HEK293 (cell line): Measurements from ENCODE around the gene ZNF554.

ENCODE experiments used
- GLIS1 ChIP-seq: fragments of 450-650 bp; formaldehyde crosslinking; IDR thresholded peaks from 2 replicates; pipeline ENCODE4 v1.5.1; 2016; ENCODE audit warnings: missing biosample characterization, missing genetic modification characterization
- PRDM10 ChIP-seq: fragments of 450-650 bp; formaldehyde crosslinking; IDR thresholded peaks from 2 replicates; pipeline ENCODE4 v1.5.1; 2016; ENCODE audit warnings: missing biosample characterization, missing genetic modification characterization
- SP7 ChIP-seq: fragments of 450-650 bp; formaldehyde crosslinking; IDR thresholded peaks from 2 replicates; pipeline ENCODE4 v1.5.1; 2016; ENCODE audit warnings: missing biosample characterization, missing genetic modification characterization
- YY1 ChIP-seq: fragments of 450-650 bp; formaldehyde crosslinking; IDR thresholded peaks from 2 replicates; pipeline ENCODE4 v1.5.1; 2018; ENCODE audit warnings: missing biosample characterization, missing genetic modification characterization
- YY2 ChIP-seq: fragments of 450-650 bp; formaldehyde crosslinking; IDR thresholded peaks from 2 replicates; pipeline ENCODE4 v1.5.1; 2016; ENCODE audit warnings: missing biosample characterization, missing genetic modification characterization
- ZBTB17 ChIP-seq: fragments of 450-650 bp; formaldehyde crosslinking; IDR thresholded peaks from 2 replicates; pipeline ENCODE4 v1.5.1; 2016; ENCODE audit warnings: missing biosample characterization, missing genetic modification characterization
- ZBTB26 ChIP-seq: fragments of 450-650 bp; formaldehyde crosslinking; optimal IDR thresholded peaks from 2 replicates; pipeline ENCODE3; 2016; ENCODE audit warnings: missing biosample characterization, mild to moderate bottlenecking, missing genetic modification characterization
- ZBTB6 ChIP-seq: fragments of 450-650 bp; formaldehyde crosslinking; IDR thresholded peaks from 2 replicates; pipeline ENCODE4 v1.5.1; 2017; ENCODE audit warnings: missing biosample characterization, missing genetic modification characterization
- ZBTB8A ChIP-seq: fragments of 450-650 bp; formaldehyde crosslinking; IDR thresholded peaks from 2 replicates; pipeline ENCODE4 v1.5.1; 2016; ENCODE audit warnings: missing biosample characterization, missing genetic modification characterization
- ZEB2 ChIP-seq: fragments of 450-650 bp; formaldehyde crosslinking; IDR thresholded peaks from 2 replicates; pipeline ENCODE4 v1.5.1; 2016; ENCODE audit warnings: missing biosample characterization, missing genetic modification characterization
- ZFHX2 ChIP-seq: fragments of 450-650 bp; formaldehyde crosslinking; conservative IDR thresholded peaks from 2 replicates; pipeline ENCODE4 v1.5.1; 2016; ENCODE audit warnings: missing biosample characterization, missing genetic modification characterization
- ZFP69B ChIP-seq: fragments of 450-650 bp; formaldehyde crosslinking; IDR thresholded peaks from 2 replicates; pipeline ENCODE4 v1.5.1; 2016; ENCODE audit warnings: missing biosample characterization, missing genetic modification characterization
- ZNF23 ChIP-seq: fragments of 450-650 bp; formaldehyde crosslinking; IDR thresholded peaks from 2 replicates; pipeline ENCODE4 v1.5.1; 2016; ENCODE audit warnings: missing biosample characterization, missing genetic modification characterization, borderline replicate concordance
- ZNF24 ChIP-seq: fragments of 450-650 bp; formaldehyde crosslinking; IDR thresholded peaks from 2 replicates; pipeline ENCODE4 v1.5.1; 2016; ENCODE audit warnings: missing biosample characterization, missing genetic modification characterization
- ZNF501 ChIP-seq: fragments of 450-650 bp; formaldehyde crosslinking; IDR thresholded peaks from 2 replicates; pipeline ENCODE4 v1.5.1; 2016; ENCODE audit warnings: missing biosample characterization, missing genetic modification characterization
- ZNF513 ChIP-seq: fragments of 450-650 bp; IDR thresholded peaks from 2 replicates; pipeline ENCODE4 v1.5.1; 2018; ENCODE audit warnings: missing biosample characterization, missing genetic modification characterization
- ZNF521 ChIP-seq: fragments of 450-650 bp; formaldehyde crosslinking; IDR thresholded peaks from 2 replicates; pipeline ENCODE4 v1.5.1; 2017; ENCODE audit warnings: missing biosample characterization, mild to moderate bottlenecking, missing genetic modification characterization
- ZNF707 ChIP-seq: fragments of 450-650 bp; formaldehyde crosslinking; IDR thresholded peaks from 2 replicates; pipeline ENCODE4 v1.5.1; 2016; ENCODE audit warnings: missing biosample characterization, missing genetic modification characterization
- ZNF792 ChIP-seq: fragments of 450-650 bp; formaldehyde crosslinking; IDR thresholded peaks from 2 replicates; pipeline ENCODE4 v1.5.1; 2016; ENCODE audit warnings: missing biosample characterization, missing genetic modification characterization
- ZSCAN5A ChIP-seq: fragments of 450-650 bp; formaldehyde crosslinking; IDR thresholded peaks from 2 replicates; pipeline ENCODE4 v1.5.1; 2016; ENCODE audit warnings: missing biosample characterization, missing genetic modification characterization
- ZXDB ChIP-seq: fragments of 450-650 bp; formaldehyde crosslinking; IDR thresholded peaks from 2 replicates; pipeline ENCODE4 v1.5.1; 2016; ENCODE audit warnings: missing biosample characterization, missing genetic modification characterization
- TF ChIP-seq, protein P1 (sequence below): fragments of 450-650 bp; formaldehyde crosslinking; IDR thresholded peaks from 2 replicates; pipeline ENCODE4 v1.5.1; 2016; ENCODE audit warnings: missing biosample characterization, missing genetic modification characterization
- TF ChIP-seq, protein P2 (sequence below): fragments of 450-650 bp; formaldehyde crosslinking; IDR thresholded peaks from 2 replicates; pipeline ENCODE4 v1.5.1; 2016; ENCODE audit warnings: missing biosample characterization, missing genetic modification characterization
- TF ChIP-seq, protein P3 (sequence below): fragments of 450-650 bp; formaldehyde crosslinking; IDR thresholded peaks from 2 replicates; pipeline ENCODE4 v1.5.1; 2016; ENCODE audit warnings: missing biosample characterization, missing genetic modification characterization

ZNF554 gene

DNA sequence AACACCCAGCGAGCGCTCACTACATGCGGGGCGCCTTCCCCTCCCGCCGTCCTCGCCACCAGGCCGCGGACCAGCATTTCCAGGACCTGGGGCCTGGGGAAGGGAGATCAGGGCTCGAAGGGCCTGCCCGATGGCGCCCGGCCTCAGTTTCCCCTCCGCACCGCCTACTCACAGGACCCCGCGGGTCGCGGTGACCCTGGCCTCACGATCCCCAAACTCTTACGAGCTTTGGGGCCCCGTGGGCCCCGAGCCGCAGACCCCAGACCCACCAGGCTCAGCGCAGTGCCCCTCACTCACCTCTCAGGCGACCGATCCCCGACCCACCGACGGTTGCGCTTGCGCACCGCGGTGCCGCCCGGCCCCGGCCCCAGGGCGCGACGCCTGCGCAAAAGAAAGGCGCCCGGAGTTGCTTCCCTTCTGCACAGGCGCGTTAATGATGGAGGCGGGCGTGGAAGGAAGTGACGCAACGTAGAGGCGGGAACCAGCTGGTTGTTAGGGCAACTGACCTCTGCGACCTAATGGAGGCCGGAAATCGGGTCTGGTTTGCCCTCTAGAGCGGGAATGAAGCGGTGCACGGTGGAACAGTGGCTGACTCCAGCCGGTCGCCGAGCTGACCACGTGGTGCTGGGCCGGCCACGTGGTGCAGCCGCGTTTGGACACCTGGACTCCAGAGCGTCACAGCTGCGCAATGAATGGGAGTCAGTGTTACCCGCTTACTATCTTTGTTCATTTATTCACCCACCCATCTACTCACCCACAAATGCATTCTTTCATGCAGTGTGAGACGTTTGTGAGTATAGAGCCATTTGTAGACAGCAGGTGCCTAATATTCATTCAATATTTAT lies 36.5 kb upstream of the ZNF554 start, which contains the start of gene SGTA (continued):
- TF ChIP-seq ZNF792 (peak; percentile 94), ZSCAN5A (tag by site-specific recombination) (0 out of 2 replicates have a peak, but pooled peaks have one; percentile 26), YY1 (tag by site-specific recombination) (peak; percentile 81), PRDM10 (peak; percentile 43; the same call in 1 of the 2 replicates), YY2 (tag by site-specific recombination) (peak; percentile 77), ZNF521 (no peak), ZXDB (tag by site-specific recombination) (peak; percentile 40; the same call in 1 of the 2 replicates), ZNF24 (tag by site-specific recombination) (peak; percentile 78), ZBTB26 (peak; percentile 53), ZBTB6 (tag by site-specific recombination) (0 out of 2 replicates have a peak, but pooled peaks have one; percentile 23), GLIS1 (tag by site-specific recombination) (peak; percentile 30; the same call in 1 of the 2 replicates), ZFP69B (tag by site-specific recombination) (peak; percentile 78), ZFHX2 (tag by site-specific recombination) (peak; percentile 13), ZBTB8A (tag by site-specific recombination) (peak; percentile 57; the same call in 1 of the 2 replicates), ZNF23 (tag by site-specific recombination) (no peak), ZEB2 (tag by site-specific recombination) (peak; percentile 70), SP7 (peak; percentile 66), ZNF513 (no peak), ZBTB17 (tag by site-specific recombination) (peak; percentile 45; the same call in 1 of the 2 replicates), ZNF707 (tag by site-specific recombination) (no peak), ZNF501 (tag by site-specific recombination) (0 out of 2 replicates have a peak, but pooled peaks have one; percentile 41)
- TF ChIP-seq, protein P1, sequence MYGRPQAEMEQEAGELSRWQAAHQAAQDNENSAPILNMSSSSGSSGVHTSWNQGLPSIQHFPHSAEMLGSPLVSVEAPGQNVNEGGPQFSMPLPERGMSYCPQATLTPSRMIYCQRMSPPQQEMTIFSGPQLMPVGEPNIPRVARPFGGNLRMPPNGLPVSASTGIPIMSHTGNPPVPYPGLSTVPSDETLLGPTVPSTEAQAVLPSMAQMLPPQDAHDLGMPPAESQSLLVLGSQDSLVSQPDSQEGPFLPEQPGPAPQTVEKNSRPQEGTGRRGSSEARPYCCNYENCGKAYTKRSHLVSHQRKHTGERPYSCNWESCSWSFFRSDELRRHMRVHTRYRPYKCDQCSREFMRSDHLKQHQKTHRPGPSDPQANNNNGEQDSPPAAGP (tag by site-specific recombination): 0 out of 2 replicates have a peak, but pooled peaks have one; percentile 16
- TF ChIP-seq, protein P2, sequence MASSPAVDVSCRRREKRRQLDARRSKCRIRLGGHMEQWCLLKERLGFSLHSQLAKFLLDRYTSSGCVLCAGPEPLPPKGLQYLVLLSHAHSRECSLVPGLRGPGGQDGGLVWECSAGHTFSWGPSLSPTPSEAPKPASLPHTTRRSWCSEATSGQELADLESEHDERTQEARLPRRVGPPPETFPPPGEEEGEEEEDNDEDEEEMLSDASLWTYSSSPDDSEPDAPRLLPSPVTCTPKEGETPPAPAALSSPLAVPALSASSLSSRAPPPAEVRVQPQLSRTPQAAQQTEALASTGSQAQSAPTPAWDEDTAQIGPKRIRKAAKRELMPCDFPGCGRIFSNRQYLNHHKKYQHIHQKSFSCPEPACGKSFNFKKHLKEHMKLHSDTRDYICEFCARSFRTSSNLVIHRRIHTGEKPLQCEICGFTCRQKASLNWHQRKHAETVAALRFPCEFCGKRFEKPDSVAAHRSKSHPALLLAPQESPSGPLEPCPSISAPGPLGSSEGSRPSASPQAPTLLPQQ (tag by site-specific recombination): peak; percentile 84
- TF ChIP-seq, protein P3, sequence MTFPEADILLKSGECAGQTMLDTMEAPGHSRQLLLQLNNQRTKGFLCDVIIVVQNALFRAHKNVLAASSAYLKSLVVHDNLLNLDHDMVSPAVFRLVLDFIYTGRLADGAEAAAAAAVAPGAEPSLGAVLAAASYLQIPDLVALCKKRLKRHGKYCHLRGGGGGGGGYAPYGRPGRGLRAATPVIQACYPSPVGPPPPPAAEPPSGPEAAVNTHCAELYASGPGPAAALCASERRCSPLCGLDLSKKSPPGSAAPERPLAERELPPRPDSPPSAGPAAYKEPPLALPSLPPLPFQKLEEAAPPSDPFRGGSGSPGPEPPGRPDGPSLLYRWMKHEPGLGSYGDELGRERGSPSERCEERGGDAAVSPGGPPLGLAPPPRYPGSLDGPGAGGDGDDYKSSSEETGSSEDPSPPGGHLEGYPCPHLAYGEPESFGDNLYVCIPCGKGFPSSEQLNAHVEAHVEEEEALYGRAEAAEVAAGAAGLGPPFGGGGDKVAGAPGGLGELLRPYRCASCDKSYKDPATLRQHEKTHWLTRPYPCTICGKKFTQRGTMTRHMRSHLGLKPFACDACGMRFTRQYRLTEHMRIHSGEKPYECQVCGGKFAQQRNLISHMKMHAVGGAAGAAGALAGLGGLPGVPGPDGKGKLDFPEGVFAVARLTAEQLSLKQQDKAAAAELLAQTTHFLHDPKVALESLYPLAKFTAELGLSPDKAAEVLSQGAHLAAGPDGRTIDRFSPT (tag by site-specific recombination): peak; percentile 73; the same call in 1 of the 2 replicates
